OCI-LY7 (cell line): Measurements from ENCODE around the gene LPP. TPM values are rescaled to one million over a fixed set of nuclear protein-coding genes. Genes with fewer than 3 reads are reported as not detected.

Experiments
- BruUV-seq: library from RNA; stranded (reverse); fragments of 400-500 nt; replicated peaks from 2 replicates; lab custom pipeline; 2021; lab: Mats Ljungman, UMichigan
- CTCF ChIA-PET: fragments of 300-600 bp; sonication (Branson Sonifier 250); formaldehyde crosslinking; loops from one replicate; lab custom pipeline; 2022; ENCODE audit warnings: antibody characterized with exemption; ENCODE audit not compliant: unreplicated experiment; lab: Charles Lee
- POLR2A ChIA-PET: fragments of 300-600 bp; sonication (Branson Sonifier 250); formaldehyde crosslinking; loops from one replicate; lab custom pipeline; 2022; ENCODE audit warnings: antibody characterized with exemption; lab: Charles Lee
- DNase-seq: peaks from one replicate; pipeline ENCODE4 v3.0.0-alpha.2; 2015; ENCODE audit warnings: low spot score
- H2AFZ ChIP-seq: fragments of 200-600 bp; sonication (generic), shearing (Covaris generic); 2 replicates; pipeline ENCODE4 v1.6.1; 2014; ENCODE audit warnings: mild to moderate bottlenecking, antibody characterized with exemption, low read length, moderate library complexity
- H3K27ac ChIP-seq: fragments of 200-600 bp; sonication (generic); 2 replicates; pipeline ENCODE4 v1.5.1; 2014; ENCODE audit warnings: mixed run types, low read depth, mild to moderate bottlenecking, moderate library complexity, low read length, inconsistent platforms; ENCODE audit not compliant: poor library complexity, severe bottlenecking
- H3K36me3 ChIP-seq: fragments of 200-600 bp; sonication (generic); 2 replicates; pipeline ENCODE4 v1.6.1; 2014; ENCODE audit warnings: mild to moderate bottlenecking, antibody characterized with exemption, low read length, moderate library complexity, mixed read lengths; ENCODE audit not compliant: insufficient read depth
- H3K4me1 ChIP-seq: fragments of 200-600 bp; sonication (generic); 2 replicates; pipeline ENCODE4 v1.5.1; 2014; ENCODE audit warnings: mild to moderate bottlenecking, low read length; ENCODE audit not compliant: insufficient read depth, poor library complexity, severe bottlenecking
- H3K4me2 ChIP-seq: fragments of 200-600 bp; sonication (generic); 2 replicates; pipeline ENCODE4 v1.6.1; 2014; ENCODE audit warnings: mild to moderate bottlenecking, low read length
- H3K4me3 ChIP-seq: fragments of 200-600 bp; sonication (generic); 2 replicates; pipeline ENCODE4 v1.5.1; 2014; ENCODE audit warnings: mild to moderate bottlenecking, low read depth, low read length; ENCODE audit not compliant: poor library complexity, severe bottlenecking
- H3K79me2 ChIP-seq: fragments of 200-600 bp; sonication (generic); 2 replicates; pipeline ENCODE4 v1.6.1; 2016; ENCODE audit warnings: low read depth, mild to moderate bottlenecking, low read length, moderate library complexity, mixed read lengths; ENCODE audit not compliant: insufficient read depth
- H3K9me2 ChIP-seq: fragments of 200-600 bp; sonication (generic); 2 replicates; pipeline ENCODE4 v1.6.1; 2016; ENCODE audit warnings: mild to moderate bottlenecking, low read length, mixed read lengths; ENCODE audit not compliant: insufficient read depth
- H3K9me3 ChIP-seq: fragments of 200-600 bp; sonication (generic); 2 replicates; pipeline ENCODE4 v1.6.1; 2014; ENCODE audit warnings: mild to moderate bottlenecking, mixed run types, low read length, mixed read lengths
- H4K20me1 ChIP-seq: fragments of 200-600 bp; sonication (generic); 2 replicates; pipeline ENCODE4 v1.6.1; 2014; ENCODE audit warnings: mild to moderate bottlenecking, antibody characterized with exemption, low read length, moderate library complexity, mixed read lengths; ENCODE audit not compliant: insufficient read depth
- CTCF ChIP-seq: fragments of 200-600 bp; sonication (generic); conservative IDR thresholded peaks from 2 replicates; pipeline ENCODE4 v1.5.1; 2014; ENCODE audit warnings: mild to moderate bottlenecking, antibody characterized with exemption, low read length, moderate library complexity, mixed read lengths
- EZH2phosphoT487 ChIP-seq: fragments of 200-600 bp; sonication (generic); IDR thresholded peaks from 2 replicates; pipeline ENCODE4 v1.6.1; 2018; ENCODE audit warnings: low read depth, borderline replicate concordance, mild to moderate bottlenecking, mixed run types, antibody characterized with exemption, low read length, moderate library complexity, mixed read lengths
- intact Hi-C: fragments of 100-400 bp; cut with micrococcal nuclease; formaldehyde crosslinking; loops from one replicate; pipeline ENCODE4 v1.10.0; 2022; ENCODE audit not compliant: unreplicated experiment
- total RNA-seq, 2 experiments: library from RNA; depleted of rRNA in 1 of 2; stranded (reverse); fragments of >200 nt in 1 of 2; shearing (Covaris generic) in 1 of 2; gene quantifications; 2 replicates each; pipeline ENCODE4 v1.2.3, GENCODE V29; 2014 to 2022

LPP gene
- total RNA-seq, 2 experiments from 2014 or later, result 10.9 to 119 TPM

- no TSS peak for BruUV-seq
- Histone ChIP-seq H2AFZ (no peak overlapping the region), H3K36me3 (peaks cover 12% of the 10 kb centered on the region), H3K27ac (peak overlapping the region; percentile 4), H3K4me2 (peak overlapping the region; percentile 48), H4K20me1 (no peaks in the 10 kb centered on the region), H3K79me2 (peaks cover 32% of the 10 kb centered on the region; the same call in 1 of the 2 replicates), H3K9me3 (peaks cover 5% of the 10 kb centered on the region; the same call in 1 of the 2 replicates), H3K9me2 (no peaks in the 10 kb centered on the region), H3K4me1 (peaks cover 61% of the 10 kb centered on the region), H3K4me3 (no peak overlapping the region)
- DNase-seq, result no peak
- CTCF ChIA-PET, result no interaction called here
- POLR2A ChIA-PET, result interaction anchor here (0.5 to 2.8 kb wide), 13 partner anchors 11 to 714 kb away, joined by 3 to 8 read pairs (median 3); no protein-coding TSS in a partner anchor
- TF ChIP-seq CTCF (no peak), EZH2phosphoT487 (no peak)
- intact Hi-C loops, result loop anchor here (10.0 kb wide), 1 partner anchor 707 kb away; no protein-coding TSS in a partner anchor
These were observed 94.1 kb downstream of the LPP start for GRCh38 chr3:188248036-188248561.

- ChIA-PET CTCF (no interaction called here), POLR2A (interaction anchor here (0.5 to 4.2 kb wide), 5 partner anchors 9 to 234 kb away, joined by 3 to 22 read pairs (median 4); no protein-coding TSS in a partner anchor)
- intact Hi-C loops, result no loop called here
- H3K9me2 ChIP-seq, result no peaks in the 10 kb centered on the region
- H4K20me1 ChIP-seq, result no peaks in the 10 kb centered on the region
- H3K79me2 ChIP-seq, result no peaks in the 10 kb centered on the region
- no peak for DNase-seq
- H3K4me2 ChIP-seq, result no peak overlapping the region
- no peak overlapping the region for H3K4me3 ChIP-seq
- no TSS peak for BruUV-seq
- H2AFZ ChIP-seq, result no peak overlapping the region
- H3K4me1 ChIP-seq, result peaks cover 20% of the 10 kb centered on the region
- peaks cover 5% of the 10 kb centered on the region; the same call in 1 of the 2 replicates for H3K9me3 ChIP-seq
- TF ChIP-seq CTCF (no peak), EZH2phosphoT487 (no peak)
- H3K27ac ChIP-seq, result no peak overlapping the region
- peaks cover 18% of the 10 kb centered on the region for H3K36me3 ChIP-seq
These were observed 99.3 kb downstream of the LPP start for GRCh38 chr3:188253123-188253793.
